AG04450 (cell line): Measurements from ENCODE around the gene ADGRG3. TPM values are rescaled to one million over a fixed set of nuclear protein-coding genes. Genes with fewer than 3 reads are reported as not detected.

Experiments used
- CTCF ChIA-PET: fragments of 300-600, 350-600 bp; formaldehyde crosslinking; extraction: SDS; loops from one replicate; lab custom pipeline; 2022; ENCODE audit warnings: antibody characterized with exemption, inconsistent platforms; lab: Charles Lee
- POLR2A ChIA-PET: fragments of 350-600 bp; formaldehyde crosslinking; extraction: SDS; loops from one replicate; lab custom pipeline; 2021; ENCODE audit warnings: antibody characterized with exemption, inconsistent platforms; lab: Yijun Ruan, JAX
- DNase-seq: peaks from one replicate; pipeline ENCODE4 v3.0.0-alpha.2; 2011; ENCODE audit warnings: low read depth, low spot score
- H3K27ac ChIP-seq: one replicate; pipeline ENCODE4 v1.5.1; 2012; ENCODE audit warnings: low read depth, low read length, control low read depth
- H3K27me3 ChIP-seq: one replicate; pipeline ENCODE4 v1.6.0; 2012; ENCODE audit warnings: low read length; ENCODE audit not compliant: control insufficient read depth, insufficient read depth
- H3K4me3 ChIP-seq: 2 replicates; pipeline ENCODE4 v1.5.1; 2011; ENCODE audit warnings: mild to moderate bottlenecking, low read depth, low read length, control low read depth
- H3K9me3 ChIP-seq: 2 replicates; pipeline ENCODE4 v1.5.1; 2012; ENCODE audit warnings: low read length; ENCODE audit not compliant: control insufficient read depth, insufficient read depth
- polyA plus RNA-seq: library from polyadenylated mRNA; depleted of rRNA; stranded (reverse); fragments of >200 nt; gene quantifications from 2 replicates; pipeline ENCODE4 v1.2.3, GENCODE V29; 2011
- TF ChIP-seq, protein P1 (sequence below): IDR thresholded peaks from 2 replicates; pipeline ENCODE4 v1.5.1; 2011; ENCODE audit warnings: low read depth, low read length, control low read depth, inconsistent platforms

The ADGRG3 gene
- polyA plus RNA-seq, 1 experiment: not detected

DNA sequence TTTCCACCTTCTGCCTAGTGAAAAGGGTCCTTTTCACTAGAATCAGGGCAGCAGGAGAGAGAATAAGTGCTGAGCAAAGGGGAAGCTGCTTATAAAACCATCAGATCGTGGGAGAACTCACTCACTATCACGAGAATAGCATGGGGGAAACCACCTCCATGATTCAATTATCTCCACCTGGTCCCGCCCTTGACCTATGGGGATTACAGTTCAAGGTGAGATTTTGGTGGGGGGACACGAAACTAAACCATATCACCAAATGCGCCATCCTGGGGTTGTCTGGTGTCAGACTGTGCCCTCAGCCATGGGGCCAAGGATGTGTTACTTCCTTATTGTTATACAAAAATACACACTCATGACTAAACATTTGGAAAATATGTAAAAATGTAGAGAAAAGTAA lies 57.0 kb downstream of the ADGRG3 start:
- Histone ChIP-seq H3K4me3 (no peak overlapping the region), H3K27ac (no peak overlapping the region), H3K27me3 (peaks cover 2% of the 10 kb centered on the region), H3K9me3 (no peaks in the 10 kb centered on the region; the same call in 1 of the 2 replicates)
- POLR2A ChIA-PET: interaction anchor here (1.4 kb wide), 1 partner anchor 10 kb away, joined by 4 read pairs; the partner anchor contains the start of gene KATNB1
- CTCF ChIA-PET: interaction anchor here (1.4 kb wide), 1 partner anchor 148 kb away, joined by 5 read pairs; no protein-coding TSS in a partner anchor
- TF ChIP-seq, protein P1, sequence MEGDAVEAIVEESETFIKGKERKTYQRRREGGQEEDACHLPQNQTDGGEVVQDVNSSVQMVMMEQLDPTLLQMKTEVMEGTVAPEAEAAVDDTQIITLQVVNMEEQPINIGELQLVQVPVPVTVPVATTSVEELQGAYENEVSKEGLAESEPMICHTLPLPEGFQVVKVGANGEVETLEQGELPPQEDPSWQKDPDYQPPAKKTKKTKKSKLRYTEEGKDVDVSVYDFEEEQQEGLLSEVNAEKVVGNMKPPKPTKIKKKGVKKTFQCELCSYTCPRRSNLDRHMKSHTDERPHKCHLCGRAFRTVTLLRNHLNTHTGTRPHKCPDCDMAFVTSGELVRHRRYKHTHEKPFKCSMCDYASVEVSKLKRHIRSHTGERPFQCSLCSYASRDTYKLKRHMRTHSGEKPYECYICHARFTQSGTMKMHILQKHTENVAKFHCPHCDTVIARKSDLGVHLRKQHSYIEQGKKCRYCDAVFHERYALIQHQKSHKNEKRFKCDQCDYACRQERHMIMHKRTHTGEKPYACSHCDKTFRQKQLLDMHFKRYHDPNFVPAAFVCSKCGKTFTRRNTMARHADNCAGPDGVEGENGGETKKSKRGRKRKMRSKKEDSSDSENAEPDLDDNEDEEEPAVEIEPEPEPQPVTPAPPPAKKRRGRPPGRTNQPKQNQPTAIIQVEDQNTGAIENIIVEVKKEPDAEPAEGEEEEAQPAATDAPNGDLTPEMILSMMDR: no peak
- no peak for DNase-seq

DNA sequence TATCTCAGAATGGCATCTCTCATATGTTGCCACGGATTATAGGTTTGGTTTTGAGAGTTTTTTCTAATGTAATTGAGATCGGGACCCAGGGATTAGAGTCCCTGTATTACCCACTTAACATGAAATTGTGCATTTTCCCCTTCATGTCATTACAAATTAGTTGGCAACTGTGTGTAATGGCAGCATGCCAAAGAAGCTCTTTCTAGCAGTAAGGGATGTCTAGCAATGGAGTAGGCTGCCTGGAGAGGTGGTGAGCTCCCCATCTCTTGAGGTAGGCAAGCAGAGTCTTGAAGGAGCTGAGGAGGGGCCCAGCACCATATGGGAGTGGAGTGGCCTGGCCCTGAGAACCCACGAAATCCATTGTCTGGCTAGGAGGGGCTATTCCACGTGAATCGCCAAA lies 57.4 kb downstream of the ADGRG3 start:
- Histone ChIP-seq H3K9me3 (no peaks in the 10 kb centered on the region; the same call in 1 of the 2 replicates), H3K4me3 (no peak overlapping the region), H3K27ac (no peak overlapping the region), H3K27me3 (peaks cover 2% of the 10 kb centered on the region)
- TF ChIP-seq, protein P1: no peak
- no peak for DNase-seq
- CTCF ChIA-PET: interaction anchor here (0.6 to 1.0 kb wide), 2 partner anchors 10 to 53 kb away, joined by 3 read pairs; no protein-coding TSS in a partner anchor
- POLR2A ChIA-PET: interaction anchor here (1.4 kb wide), 1 partner anchor 10 kb away, joined by 4 read pairs; the partner anchor contains the start of gene KATNB1

DNA sequence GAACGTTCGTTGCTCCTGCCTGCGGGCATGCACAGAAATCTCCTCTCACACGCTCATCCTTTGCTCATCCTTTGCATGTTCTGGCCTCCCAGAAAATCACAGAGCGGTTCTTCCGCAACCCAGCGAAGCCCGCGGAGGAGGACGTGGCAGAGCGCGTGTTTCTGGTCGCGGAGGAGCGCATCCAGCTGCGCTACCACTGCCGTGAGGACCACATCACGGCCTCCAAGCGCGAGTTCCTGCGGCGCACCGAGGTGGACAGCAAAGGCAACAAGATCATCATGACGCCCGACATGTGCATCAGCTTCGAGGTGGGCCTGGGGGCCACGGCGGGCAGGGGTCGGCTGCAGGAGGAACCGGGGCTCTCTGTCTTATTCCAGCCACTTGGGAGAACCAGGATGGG lies 57.9 kb downstream of the ADGRG3 start:
- TF ChIP-seq, protein P1: no peak
- no peak for DNase-seq
- no peak overlapping the region for H3K4me3 ChIP-seq
- ChIA-PET POLR2A (no interaction called here), CTCF (interaction anchor here (0.6 to 1.0 kb wide), 2 partner anchors 9 to 54 kb away, joined by 3 read pairs; no protein-coding TSS in a partner anchor)
- H3K27me3 ChIP-seq: peaks cover 2% of the 10 kb centered on the region
- no peaks in the 10 kb centered on the region; the same call in 1 of the 2 replicates for H3K9me3 ChIP-seq
- no peak overlapping the region for H3K27ac ChIP-seq

DNA sequence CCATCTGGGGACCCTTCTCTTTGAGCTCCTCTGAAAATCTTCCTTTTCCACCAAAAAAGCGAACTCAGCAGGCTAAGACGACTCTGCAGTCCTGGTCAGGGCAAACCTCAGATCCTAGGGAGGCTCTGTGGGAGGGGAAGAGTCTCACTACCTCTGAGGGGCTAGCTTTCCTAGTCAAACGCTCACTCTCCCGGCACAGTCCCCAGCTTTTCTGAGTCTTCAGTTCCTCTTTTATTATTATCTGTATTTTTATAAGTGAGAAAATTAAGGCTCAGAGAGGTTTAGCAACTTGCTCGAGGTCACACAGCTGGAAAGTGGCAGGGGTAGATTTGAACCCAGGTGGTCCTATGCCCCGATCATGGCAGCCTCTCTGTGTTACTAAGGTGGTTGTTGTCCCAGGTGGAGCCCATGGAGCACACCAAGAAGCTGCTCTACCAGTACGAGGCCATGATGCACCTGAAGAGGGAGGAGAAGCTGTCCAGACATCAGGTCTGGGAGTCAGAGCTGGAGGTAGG lies 58.4 kb downstream of the ADGRG3 start:
- H3K4me3 ChIP-seq: no peak overlapping the region
- H3K27me3 ChIP-seq: peaks cover 2% of the 10 kb centered on the region
- TF ChIP-seq, protein P1: no peak
- POLR2A ChIA-PET: no interaction called here
- CTCF ChIA-PET: interaction anchor here (1.0 kb wide), 1 partner anchor 9 kb away, joined by 3 read pairs; no protein-coding TSS in a partner anchor
- DNase-seq: no peak
- H3K9me3 ChIP-seq: no peaks in the 10 kb centered on the region; the same call in 1 of the 2 replicates
- no peak overlapping the region for H3K27ac ChIP-seq

DNA sequence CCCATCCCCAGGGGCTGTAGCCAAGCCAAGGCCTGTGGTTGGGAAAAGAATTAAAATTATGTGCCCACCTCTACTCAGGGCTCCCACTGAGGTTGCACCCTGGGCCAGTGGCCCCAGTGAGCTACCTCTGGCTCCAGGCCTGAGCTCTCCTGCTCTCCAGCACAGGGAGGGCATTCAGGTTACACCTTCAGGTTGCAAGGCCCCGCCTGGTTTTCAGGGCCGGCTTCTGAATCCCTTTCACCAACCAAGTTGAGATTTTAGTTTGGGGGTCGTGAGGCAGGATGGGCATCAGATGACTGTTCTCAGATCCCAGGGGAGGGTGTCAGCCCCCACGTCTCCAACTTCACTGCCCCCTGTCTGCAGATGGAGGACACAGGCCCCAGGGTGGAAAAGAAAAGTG lies 59.5 kb downstream of the ADGRG3 start:
- TF ChIP-seq, protein P1: no peak
- no peak for DNase-seq
- ChIA-PET POLR2A (no interaction called here), CTCF (interaction anchor here (1.1 kb wide), 1 partner anchor 151 kb away, joined by 3 read pairs; no protein-coding TSS in a partner anchor)
- H3K9me3 ChIP-seq: no peaks in the 10 kb centered on the region; the same call in 1 of the 2 replicates
- no peak overlapping the region for H3K27ac ChIP-seq
- no peak overlapping the region for H3K4me3 ChIP-seq
- H3K27me3 ChIP-seq: peaks cover 2% of the 10 kb centered on the region
